T-helper 2 cell treated with Interferon-gamma antibody and Interleukin-4, amounts not matched to agents 100 ng/mL and 5 ng/mL, for 36 hours (primary cell): ENCODE measurements around the gene DERL3. TPM values are rescaled to one million over a fixed set of nuclear protein-coding genes. Genes with fewer than 3 reads are reported as not detected.

Source experiments
- intact Hi-C: fragments of 100-400 bp; cut with micrococcal nuclease; formaldehyde crosslinking; loops from one replicate; pipeline ENCODE4 v1.15.1; 2023
- total RNA-seq: library from RNA; stranded (reverse); gene quantifications from 2 replicates; pipeline ENCODE4 v1.2.3, GENCODE V29; 2022

Gene DERL3
- 12.5 and 15.0 TPM in 2 replicates for total RNA-seq

DNA sequence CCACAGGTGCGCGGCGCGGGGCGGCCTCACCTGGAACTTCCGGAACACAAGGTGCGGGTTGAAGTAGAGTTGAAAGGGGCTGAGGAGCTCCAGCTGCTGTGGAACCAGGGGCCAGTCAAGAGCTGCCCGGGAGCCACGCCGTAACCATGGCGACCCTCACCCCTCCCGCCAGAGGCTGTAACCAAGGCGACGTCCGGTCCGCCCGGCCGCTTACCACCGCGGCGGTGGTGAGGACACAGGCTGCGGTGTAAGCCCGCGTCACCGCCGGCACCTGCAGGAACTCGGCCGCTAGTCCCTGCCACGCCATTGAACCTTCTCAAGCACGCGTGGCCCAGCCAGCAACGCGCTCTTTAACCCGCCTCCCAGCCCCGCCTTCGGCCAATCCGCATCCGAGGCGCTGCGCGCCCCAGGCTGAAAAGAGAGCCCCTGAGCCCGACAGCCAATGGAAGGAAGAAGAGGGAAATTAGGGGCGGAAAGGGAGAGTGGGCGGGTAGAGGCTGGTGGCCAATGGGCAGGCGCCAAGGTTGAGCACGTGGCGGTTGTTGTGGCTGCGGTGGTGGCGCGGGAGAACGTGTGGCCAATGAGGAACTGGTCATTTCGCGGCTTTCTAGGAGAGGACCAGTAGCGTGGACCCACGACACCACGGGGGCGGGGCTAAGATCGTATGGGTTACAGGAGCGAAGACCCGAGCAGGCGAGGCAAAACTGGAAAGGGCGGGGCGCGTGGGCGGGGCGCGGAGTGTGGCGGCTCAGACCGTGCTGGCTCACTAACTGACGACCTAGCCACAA is at the start of gene DERL3:
DERL3 (minus strand) TSS at position 326 of the 788 bp plus-strand sequence; CDS start at position 307, 19 bp downstream.
- intact Hi-C loops = loop anchor here (1.0 to 2.0 kb wide), 3 partner anchors 52 to 143 kb away; no protein-coding TSS in a partner anchor

DNA sequence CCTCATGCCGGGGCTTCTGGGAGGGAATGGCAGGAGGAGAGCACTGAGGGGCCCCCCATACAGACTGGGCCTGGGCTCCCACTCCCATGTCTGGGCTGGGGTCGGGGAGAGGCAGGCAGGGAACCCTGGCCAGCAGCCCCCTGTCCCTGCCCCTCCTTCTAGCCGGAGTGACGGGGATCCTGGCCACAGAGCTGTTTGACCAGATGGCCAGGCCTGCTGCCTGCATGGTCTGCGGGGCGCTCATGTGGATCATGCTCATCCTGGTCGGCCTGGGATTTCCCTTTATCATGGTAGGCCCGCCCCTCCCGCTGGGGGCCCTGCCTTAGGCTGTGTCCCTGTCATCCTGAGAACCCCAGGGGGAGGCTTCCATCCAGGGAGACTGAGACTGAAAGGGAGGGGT is 45.3 kb upstream of the DERL3 start:
- intact Hi-C loops = no loop called here

DNA sequence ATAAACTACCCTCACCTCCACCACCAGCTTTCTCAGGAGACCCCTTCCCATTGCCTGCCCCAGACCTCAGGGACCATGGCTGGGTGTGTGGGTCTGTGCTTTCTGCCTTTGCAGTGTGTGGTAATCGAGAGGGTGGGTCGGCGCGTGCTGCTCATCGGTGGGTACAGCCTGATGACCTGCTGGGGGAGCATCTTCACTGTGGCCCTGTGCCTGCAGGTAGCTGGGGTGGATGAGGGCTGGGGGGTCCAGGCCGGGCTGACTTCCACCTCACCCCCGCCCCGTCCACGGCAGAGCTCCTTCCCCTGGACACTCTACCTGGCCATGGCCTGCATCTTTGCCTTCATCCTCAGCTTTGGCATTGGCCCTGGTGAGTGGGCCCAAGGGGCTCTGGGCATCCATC is 44.9 kb upstream of the DERL3 start:
- intact Hi-C loops = no loop called here

DNA sequence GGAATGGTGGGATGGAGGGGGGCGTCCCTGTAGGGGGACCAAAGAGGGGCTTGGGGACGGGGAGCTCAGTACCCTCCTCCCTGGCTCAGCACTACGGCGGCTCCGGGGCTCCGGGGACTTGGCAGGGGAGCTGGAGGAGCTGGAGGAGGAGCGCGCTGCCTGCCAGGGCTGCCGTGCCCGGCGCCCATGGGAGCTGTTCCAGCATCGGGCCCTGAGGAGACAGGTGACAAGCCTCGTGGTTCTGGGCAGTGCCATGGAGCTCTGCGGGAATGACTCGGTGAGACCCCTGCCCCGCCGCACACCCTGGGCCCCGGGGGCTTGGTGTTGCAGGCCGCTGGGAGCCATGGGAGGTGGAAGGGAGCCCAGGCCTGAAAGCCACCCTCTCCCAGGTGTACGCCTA is 43.6 kb upstream of the DERL3 start:
- intact Hi-C loops = no loop called here

DNA sequence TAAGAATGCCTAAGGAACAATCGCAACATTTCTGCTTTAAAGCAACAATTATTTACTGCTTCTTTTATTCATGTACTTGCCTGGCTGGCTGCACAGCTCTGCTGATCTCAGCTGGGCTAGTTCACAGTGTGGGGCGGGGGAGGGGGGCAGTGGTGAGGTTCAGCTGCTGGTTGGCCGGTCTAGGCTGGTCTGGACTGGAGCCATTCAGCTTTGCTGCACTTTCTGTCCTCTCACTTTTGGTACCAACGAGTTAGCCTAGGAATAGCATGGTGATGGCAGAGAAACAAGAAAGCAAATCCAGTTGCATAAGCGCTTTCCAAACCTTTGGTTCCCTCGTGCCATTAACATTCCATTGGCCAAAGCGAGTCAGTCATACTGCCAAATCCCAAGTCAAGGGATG is 39.4 kb upstream of the DERL3 start:
- intact Hi-C loops = no loop called here

DNA sequence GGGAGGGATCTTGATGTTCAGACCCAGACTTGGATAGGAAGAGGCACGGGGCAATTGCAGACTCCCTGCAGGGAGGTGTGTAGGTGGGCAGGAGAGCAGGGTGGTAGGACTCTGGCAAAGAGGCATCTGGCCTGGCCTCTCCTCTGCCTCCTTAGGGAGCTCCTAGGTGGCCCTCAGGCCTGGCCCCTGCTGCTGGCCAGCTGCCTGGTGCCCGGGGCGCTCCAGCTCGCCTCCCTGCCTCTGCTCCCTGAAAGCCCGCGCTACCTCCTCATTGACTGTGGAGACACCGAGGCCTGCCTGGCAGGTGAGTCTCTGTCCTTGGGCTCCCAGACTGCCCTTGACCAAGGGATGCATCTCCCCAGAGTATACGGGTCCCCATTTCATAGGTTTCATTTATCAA is 38.8 kb upstream of the DERL3 start:
- intact Hi-C loops = no loop called here

DNA sequence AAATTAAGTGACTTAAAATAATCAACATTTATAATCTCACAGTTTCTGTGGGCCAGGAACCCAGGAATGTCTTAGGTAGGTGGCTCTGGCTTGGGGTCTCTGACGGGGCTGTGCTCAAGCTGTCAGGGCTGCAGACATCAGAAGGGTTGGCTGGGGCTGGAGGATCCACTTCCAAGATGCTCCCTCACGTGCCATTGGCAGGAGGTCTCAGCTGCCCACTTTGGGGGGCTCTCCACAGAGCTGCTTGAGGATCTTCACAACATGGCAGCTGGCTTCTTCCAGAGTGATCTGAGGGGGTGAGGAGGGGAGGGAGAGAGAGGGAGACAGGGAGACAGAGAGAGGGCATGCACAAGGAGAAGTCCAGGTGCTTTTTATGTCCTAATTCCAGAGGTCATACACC is 37.0 kb upstream of the DERL3 start:
- intact Hi-C loops = no loop called here

DNA sequence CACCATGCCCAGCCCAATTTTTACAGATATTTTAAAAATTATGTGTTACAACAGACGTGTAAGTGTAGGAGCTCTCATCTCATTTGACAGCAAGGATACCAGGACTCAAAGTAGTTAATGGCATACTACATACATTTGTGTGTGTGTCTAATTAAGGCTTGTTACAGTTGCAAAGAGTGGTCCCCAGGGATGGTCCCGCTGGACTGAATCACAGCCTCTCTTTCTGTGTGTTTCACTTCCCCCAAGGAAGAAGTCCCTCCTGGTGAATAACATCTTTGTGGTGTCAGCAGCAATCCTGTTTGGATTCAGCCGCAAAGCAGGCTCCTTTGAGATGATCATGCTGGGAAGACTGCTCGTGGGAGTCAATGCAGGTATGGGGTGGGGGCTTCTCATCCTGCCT is 36.1 kb upstream of the DERL3 start:
- intact Hi-C loops = no loop called here

DNA sequence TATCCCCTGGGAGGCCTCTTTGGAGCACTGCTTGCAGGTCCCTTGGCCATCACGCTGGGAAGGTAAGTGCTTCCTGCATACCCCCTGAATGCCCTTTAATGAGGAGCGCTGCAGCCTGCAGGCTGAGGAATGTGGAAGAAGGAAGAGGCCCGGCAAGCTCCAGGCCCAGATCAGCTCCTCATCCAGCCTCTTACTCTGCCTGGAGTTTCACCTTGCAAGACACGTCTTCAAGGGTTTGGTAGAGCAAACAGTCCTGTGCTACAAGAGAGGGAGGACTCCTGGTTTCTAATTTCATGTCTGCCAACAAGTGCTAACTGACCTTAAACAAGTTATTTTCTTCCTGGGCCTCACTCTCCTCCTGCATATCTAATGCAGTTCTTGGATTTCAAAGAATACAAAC is 29.8 kb upstream of the DERL3 start:
- intact Hi-C loops = loop anchor here (10.0 kb wide), 1 partner anchor 86 kb away; no protein-coding TSS in a partner anchor

DNA sequence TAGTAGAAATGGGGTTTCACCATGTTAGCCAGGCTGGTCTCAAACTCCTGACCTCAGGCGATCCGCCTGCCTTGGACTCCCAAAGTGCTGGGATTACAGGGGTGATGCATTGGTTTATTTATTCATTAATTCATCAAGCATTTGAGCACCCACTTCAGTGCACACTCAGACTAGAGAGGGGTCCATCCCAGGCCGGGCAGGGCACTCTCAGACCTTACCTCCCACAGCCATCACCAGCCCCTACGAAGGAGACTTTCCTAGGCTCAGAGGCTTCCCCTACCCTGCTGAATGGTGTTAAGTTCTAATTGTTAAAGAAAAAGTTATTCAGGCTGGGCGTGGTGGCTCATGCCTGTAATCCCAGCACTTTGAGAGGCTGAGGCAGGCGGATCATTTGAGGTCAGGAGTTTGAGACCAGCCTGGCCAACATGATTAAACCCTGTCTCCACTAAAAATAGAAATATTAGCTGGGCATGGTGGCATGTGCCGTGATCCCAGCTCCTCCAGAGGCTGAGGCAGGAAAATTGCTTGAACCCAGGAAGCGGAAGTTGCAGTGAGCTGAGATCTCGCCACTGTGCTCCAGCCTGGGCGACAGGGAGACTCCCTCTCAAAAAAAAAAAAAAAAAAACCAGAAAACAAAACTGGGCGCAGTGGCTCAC is 25.8 kb upstream of the DERL3 start:
- intact Hi-C loops = loop anchor here (10.0 kb wide), 1 partner anchor 90 kb away; no protein-coding TSS in a partner anchor

DNA sequence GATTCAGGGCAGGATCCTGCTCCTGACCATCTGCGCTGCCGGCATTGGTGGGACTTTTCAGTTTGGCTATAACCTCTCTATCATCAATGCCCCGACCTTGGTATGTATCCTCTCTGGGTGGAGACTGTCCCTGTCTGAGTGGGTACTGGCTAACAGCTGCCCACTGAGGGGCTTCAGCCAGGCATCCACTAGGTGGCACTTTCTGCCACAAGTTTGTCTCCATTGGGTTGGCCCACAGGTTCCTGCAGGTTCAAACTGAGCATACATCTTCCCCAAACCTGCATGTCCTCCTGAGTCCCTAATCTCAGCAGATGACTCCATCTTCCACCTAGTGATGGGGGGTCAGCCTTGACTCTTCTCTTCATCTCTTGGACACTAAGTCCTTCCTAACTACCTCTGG is 23.3 kb upstream of the DERL3 start:
- intact Hi-C loops = loop anchor here (10.0 kb wide), 1 partner anchor 93 kb away; no protein-coding TSS in a partner anchor

DNA sequence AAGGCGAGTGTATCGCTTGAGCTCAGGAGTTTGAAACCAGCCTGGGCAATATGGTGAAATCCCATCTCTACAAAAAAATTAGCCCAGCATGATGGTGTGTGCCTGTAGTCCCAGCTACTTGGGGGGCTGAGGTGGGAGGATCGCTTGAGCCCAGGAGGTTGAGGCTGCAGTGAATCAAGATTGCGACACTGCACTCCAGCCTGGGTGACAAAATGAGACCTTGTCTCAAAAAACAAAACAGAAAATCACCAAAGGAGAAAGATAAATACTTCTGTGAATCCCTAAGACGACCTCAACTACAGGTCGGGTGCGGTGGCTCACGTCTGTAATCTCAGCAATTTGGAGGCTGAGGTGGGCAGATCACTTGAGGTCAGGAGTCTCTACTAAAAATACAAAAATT is 21.4 kb upstream of the DERL3 start:
- intact Hi-C loops = loop anchor here (10.0 kb wide), 1 partner anchor 95 kb away; no protein-coding TSS in a partner anchor

DNA sequence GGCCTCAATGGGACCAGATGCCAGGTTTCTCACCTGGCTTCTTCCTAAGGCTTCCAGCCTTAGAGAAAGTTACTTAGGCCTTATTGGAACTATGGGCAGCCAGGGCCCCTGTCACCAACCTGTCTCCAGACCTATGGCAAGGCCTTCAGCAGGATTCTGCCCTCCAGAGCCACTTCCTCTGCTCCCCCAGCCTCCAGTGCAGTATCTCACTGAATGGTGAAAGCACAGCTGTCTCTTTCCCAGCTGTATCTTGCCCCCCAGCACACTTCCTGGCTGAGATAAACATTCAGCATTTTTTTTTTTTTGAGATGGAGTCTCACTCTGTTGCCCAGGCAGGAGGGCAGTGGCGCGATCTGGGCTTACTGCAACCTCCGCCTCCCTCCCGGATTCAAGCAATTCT is 20.4 kb upstream of the DERL3 start:
- intact Hi-C loops = loop anchor here (5.0 kb wide), 2 partner anchors 33 to 53 kb away; partner anchors contain the start of gene MIF

DNA sequence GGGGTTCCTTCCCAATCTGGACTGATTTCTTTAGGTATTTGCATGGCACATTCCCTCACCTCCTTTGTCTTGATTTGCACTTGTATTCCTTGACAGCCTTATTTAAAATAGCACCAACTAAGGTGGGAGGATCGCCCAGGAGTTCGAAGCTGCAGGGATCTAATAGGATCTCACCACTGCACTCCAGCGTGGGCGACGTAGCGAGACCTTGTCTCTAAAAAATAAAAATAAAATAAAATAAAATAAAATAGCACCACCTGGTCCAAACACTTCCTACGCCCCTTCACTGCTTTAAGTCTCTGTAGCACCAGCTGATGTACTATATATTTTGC is 19.6 kb upstream of the DERL3 start:
- intact Hi-C loops = loop anchor here (5.0 kb wide), 2 partner anchors 34 to 54 kb away; partner anchors contain the start of gene MIF

DNA sequence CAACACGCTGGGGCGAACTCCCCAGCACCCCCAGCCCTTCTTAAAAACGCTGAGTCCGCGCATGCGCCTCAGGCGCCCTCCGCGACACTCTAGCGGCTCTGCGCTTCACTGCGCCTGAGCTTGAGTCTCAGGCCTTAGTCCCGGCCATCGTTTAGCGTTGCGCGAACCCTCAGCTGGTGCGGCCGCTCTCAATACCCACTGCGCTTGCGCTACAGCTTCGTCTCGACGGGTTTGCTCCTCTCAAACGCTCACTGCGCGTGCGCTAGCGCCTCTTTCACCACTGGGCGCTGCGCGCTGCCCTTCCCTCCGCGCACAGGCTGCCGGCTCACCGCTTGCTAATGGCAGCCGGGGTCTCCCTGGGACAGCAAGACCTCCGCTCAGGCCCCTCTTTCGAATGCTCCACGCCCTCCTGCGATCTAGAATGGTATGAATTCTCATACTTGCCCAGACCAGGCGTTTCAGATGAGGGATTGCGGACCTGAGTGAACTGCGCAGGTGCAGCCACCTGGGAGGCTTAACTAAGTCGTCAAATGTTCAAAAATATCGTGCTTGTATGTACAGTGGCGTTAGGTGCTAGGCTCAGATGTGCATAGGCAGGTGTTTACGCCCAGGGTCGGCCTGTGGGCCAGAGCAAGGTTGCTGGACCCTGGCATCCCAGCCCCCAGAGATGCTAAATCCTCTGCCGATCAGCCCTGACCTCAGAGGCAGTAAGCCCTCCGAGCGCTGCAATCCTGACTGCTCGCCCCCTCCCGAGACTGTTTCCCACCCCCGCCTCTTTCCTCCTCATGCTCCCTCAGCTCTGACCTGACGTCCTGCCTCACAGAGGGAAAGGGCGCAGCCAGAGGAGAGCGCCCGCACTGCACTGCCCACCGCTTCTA is 19.0 kb upstream of the DERL3 start, which contains the start of gene SLC2A11:
SLC2A11 (plus strand) TSS at position 270 of the 878 bp plus-strand sequence; CDS start at position 395, 125 bp downstream.
- intact Hi-C loops = loop anchor here (5.0 kb wide), 2 partner anchors 34 to 54 kb away; partner anchors contain the start of gene MIF

DNA sequence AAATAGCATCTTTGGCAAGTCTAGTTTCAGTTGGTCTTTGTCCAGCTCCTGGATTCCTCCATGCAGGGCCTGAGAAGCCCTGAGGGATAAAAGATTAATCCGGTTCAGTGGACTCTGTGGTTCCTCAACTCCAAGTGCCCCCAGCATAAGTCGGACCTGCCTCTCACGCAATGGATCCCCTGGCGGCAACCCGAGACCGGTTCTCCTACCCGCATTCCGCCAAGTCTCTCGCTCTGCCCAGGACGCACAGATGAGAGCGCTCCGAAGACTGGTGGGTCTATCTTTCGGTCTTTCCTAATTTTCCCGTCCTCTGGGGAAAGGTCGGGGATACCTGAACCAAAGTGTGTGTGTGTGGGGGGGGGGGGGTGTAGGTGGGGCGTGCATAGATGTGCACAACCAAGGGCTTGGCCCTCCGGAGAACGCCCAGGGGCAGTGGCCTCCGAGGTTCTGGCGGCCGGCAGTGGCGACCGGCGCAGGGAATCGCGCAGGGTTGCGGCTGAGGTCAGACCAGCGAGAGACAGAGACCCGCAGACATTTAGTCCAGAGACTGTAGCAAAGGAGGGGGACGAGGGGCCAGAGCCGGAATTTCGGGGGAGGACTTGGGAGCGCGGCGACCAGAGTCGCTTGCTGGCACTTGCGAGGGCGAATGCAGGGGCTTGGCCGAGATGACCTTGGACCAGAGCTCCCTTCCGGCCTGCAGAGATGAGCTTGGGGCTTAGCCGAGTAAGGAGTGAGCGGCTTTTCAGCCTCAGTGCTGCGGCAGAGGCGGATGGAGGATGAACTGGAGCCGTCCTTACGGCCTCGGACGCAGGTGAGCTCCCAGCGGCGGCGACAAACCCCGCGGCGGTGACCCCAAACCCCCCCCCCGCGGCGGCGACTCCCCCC is 18.2 kb upstream of the DERL3 start:
- intact Hi-C loops = loop anchor here (5.0 kb wide), 2 partner anchors 35 to 55 kb away; partner anchors contain the start of gene MIF

DNA sequence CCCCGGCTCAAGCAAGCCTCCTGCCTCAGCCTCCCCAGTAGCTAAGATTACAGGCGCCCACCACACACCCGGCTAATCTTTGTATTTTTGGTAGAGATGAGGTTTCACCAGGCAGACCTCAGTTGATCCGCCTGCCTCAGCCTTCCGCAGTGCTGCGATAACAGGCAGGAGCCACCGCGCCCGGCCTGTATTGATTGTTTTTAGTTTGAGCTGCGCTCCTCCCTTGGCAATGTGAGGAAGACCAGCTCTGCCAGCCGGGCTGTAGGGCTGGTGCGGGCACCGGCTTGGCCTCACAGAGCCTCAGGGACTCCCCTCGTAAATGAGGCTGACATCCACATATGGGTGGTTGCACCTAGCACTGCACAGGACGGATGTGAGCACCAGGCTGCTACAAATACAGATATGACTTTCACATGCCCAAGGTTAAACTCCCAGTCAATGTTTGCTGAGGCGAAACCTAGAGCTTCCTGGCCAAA is 11.4 kb upstream of the DERL3 start:
- intact Hi-C loops = no loop called here

DNA sequence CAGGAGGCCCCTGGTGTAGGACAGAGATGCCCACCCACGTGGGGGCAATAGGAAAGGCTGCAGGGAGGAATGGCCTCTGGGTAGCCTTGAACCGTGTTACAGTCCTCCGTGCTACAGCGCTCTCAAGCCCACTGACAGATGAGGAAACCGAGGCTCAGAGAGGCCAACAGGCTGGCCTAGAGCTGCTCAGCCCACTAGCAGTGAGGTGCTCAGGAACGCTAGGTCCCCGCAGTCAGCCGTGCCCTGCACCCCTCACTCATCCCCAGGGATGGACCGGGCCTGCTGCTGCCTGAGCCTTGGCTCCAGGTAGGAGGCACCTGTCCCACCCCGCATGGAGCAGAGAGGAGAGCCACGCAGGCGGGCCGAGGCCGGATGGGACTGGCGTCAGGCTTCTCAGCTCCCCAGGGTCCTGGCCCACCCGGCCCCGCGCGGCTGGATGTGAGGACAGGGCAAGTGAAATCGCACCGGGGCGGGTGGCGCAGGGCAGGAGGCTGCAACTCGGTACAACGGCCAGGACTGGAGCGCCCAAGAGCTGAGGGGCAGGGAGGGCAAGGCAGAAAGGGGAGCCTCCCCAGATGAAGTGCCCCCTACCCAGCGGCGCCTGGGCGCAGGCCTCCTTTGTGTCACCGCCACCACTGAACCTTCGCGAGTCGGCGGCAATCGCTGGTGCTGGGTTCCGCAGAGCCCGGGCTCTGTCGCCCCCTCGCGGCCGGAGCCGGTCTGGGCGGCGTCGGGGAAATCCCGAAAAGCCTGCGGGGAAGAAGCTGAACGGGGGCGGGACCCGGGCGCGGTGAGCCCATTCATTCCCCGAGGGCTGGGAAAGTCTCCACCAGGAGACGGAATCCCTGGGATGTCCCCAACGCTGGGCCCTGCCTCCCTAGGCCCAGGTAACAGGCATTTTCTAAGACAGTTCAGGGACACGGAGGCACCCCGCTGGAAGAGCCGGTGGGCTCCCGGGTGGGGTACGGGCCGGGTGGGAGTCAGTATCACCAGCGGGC is 10.5 kb upstream of the DERL3 start:
- intact Hi-C loops = loop anchor here (5.0 to 10.0 kb wide), 2 partner anchors 225 to 307 kb away; no protein-coding TSS in a partner anchor
